ENCODE results near the gene FRS2. TPM values are rescaled to one million over a fixed set of nuclear protein-coding genes. Genes with fewer than 3 reads are reported as not detected.

FRS2 gene, protein sequence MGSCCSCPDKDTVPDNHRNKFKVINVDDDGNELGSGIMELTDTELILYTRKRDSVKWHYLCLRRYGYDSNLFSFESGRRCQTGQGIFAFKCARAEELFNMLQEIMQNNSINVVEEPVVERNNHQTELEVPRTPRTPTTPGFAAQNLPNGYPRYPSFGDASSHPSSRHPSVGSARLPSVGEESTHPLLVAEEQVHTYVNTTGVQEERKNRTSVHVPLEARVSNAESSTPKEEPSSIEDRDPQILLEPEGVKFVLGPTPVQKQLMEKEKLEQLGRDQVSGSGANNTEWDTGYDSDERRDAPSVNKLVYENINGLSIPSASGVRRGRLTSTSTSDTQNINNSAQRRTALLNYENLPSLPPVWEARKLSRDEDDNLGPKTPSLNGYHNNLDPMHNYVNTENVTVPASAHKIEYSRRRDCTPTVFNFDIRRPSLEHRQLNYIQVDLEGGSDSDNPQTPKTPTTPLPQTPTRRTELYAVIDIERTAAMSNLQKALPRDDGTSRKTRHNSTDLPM
- total RNA-seq = 10 to 100 TPM; 21.7 to 24.9 TPM
- polyA plus RNA-seq (2013, experiment 1 of 2) = 15.4 TPM
- polyA plus RNA-seq (2013, experiment 2 of 2) = 19.2 TPM
- total RNA-seq = 9.8 to 55.6 (median 32.5) reads per million in 172 experiments

DNA sequence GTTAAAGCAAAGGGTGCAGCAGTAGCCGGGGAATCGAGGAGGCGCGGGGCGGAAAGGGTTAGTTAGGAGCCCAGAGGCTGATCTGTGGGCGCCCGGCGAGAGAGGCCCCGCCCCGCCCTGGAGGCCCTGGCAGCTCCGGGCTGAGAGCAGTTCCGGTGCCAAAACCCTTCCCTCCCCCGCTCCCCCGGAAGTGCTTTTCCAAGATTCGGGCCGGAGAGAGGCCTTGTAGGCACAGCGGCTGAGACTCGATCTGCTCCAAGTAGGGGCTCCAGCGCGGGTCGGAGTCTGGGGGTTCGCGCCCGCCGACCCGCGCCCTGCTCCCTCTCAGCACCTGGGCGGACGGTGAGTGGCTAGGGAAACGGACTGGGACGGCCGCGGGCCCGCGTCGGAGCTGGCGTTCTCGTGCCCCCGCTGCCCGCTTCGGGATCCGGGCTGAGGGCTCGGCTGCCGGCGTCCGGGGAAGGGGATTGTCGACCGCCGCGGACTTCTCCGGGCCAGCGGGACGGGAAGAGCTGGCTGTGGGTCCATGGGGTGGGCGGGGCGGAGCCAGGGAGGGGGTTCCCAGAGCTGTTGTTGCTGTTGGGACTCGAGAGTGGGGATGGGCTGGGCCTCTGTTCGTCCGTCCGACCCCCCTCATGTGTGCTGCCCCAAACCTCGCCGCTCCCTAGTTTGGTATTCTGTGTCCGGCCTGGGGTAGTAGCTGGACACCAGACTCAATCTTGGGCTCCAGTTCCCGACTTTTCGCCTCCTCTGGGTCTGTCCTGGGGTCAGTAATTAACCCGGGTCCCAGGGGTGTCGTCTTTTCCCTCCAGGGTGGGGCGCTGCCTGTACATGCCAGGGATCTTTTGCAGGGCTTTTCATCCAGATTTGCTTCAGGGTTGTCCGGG, at the start of gene FRS2:
TSS of gene FRS2 (plus strand) at position 200 of the 887 bp plus-strand sequence. CDS start 98,643 bp downstream, outside the sequence.
- DNase-seq (peak; percentile 68 to 90 (median 82)), ATAC-seq (ENCODE audit: poor library complexity) (peak; percentile 98)
- no peaks in the 10 kb centered on the region for H3K27me3 Mint-ChIP-seq
- H3K27ac Mint-ChIP-seq = peak within 1 kb of the TSS; percentile 92
- H3K36me3 Mint-ChIP-seq (ENCODE audit: low read depth) = peaks cover 15% of the 10 kb centered on the region
- H3K27ac ChIP-seq (ENCODE audit: low read depth in 1 of 2, low read length in 2 of 2) = peak within 1 kb of the TSS; percentile 63 to 72
- H3K36me3 ChIP-seq (ENCODE audit: insufficient read depth, low read length) = no peaks in the 10 kb centered on the region
- ChIA-PET POLR2A (interaction anchor here (0.5 to 1.7 kb wide), 12 partner anchors 8 to 1114 kb away, joined by 3 to 20 read pairs (median 3); no protein-coding TSS in a partner anchor), CTCF (interaction anchor here (1.0 to 1.1 kb wide), 3 partner anchors 45 to 316 kb away, joined by 3 to 4 read pairs (median 4); no protein-coding TSS in a partner anchor)
- H3K4me1 ChIP-seq (ENCODE audit: insufficient read depth, low read length) = peaks cover 12% of the 10 kb centered on the region
- intact Hi-C loops (cut with DNase I, micrococcal nuclease) = loop anchor here in 1 of 2 experiments (10.0 kb wide), 1 partner anchor 94 kb away; no protein-coding TSS in a partner anchor
- TF ChIP-seq CTCF (IDR thresholded peaks at IDR 0.05) = no peak
- H3K27me3 ChIP-seq (ENCODE audit: control insufficient read depth in 1 of 2, insufficient read depth in 2 of 2, low read length in 2 of 2) = no peaks in the 10 kb centered on the region
- H3K4me3 Mint-ChIP-seq = peak within 1 kb of the TSS; percentile 100
- no peaks in the 10 kb centered on the region for H3K9me3 ChIP-seq (ENCODE audit: control insufficient read depth in 1 of 2, insufficient read depth in 1 of 2, low read length in 2 of 2)
- H3K9me3 Mint-ChIP-seq = no peaks in the 10 kb centered on the region
- peaks cover 55% of the 10 kb centered on the region for H3K4me1 Mint-ChIP-seq (ENCODE audit: low read depth)
- peak within 1 kb of the TSS; percentile 77 for H3K4me3 ChIP-seq (ENCODE audit: low read length)

- Histone ChIP-seq H3K27ac (ENCODE audit: low read depth in 1 of 2, low read length in 2 of 2) (no peak overlapping the region), H3K36me3 (ENCODE audit: insufficient read depth, low read length) (no peaks in the 10 kb centered on the region), H3K4me3 (ENCODE audit: low read length) (no peak overlapping the region), H3K4me1 (ENCODE audit: insufficient read depth, low read length) (no peaks in the 10 kb centered on the region), H3K27me3 (ENCODE audit: control insufficient read depth in 1 of 2, insufficient read depth in 2 of 2, low read length in 2 of 2) (no peaks in the 10 kb centered on the region), H3K9me3 (ENCODE audit: control insufficient read depth in 1 of 2, insufficient read depth in 1 of 2, low read length in 2 of 2) (no peaks in the 10 kb centered on the region)
- POLR2A ChIA-PET = no interaction called here
- CTCF ChIA-PET = no interaction called here
- TF ChIP-seq CTCF (IDR thresholded peaks at IDR 0.05) = no peak
- DNase-seq (no peak), ATAC-seq (ENCODE audit: poor library complexity) (no peak)
- no peaks in the 10 kb centered on the region for H3K36me3 Mint-ChIP-seq (ENCODE audit: low read depth)
- intact Hi-C loops (cut with DNase I, micrococcal nuclease) = no loop called here
- H3K4me3 Mint-ChIP-seq = no peak overlapping the region
- H3K27me3 Mint-ChIP-seq = no peaks in the 10 kb centered on the region
- H3K9me3 Mint-ChIP-seq = no peaks in the 10 kb centered on the region
- H3K27ac Mint-ChIP-seq = no peak overlapping the region
- no peaks in the 10 kb centered on the region for H3K4me1 Mint-ChIP-seq (ENCODE audit: low read depth)
Observed at GRCh38 chr12:69421548-69421947, 48.6 kb upstream of the FRS2 start.

Measured in CD4-positive, alpha-beta T cell (primary cell).